HEK293 (cell line): Measurements from ENCODE around the gene TOM1L2.

Source experiments
- CTCF ChIA-PET: fragments of 350-600 bp; formaldehyde crosslinking; extraction: SDS; loops from one replicate; lab custom pipeline; 2021; ENCODE audit warnings: antibody characterized with exemption; lab: Yijun Ruan, JAX
- POLR2A ChIA-PET: fragments of 300-600 bp; formaldehyde crosslinking; extraction: SDS; loops from one replicate; lab custom pipeline; 2020; ENCODE audit warnings: antibody characterized with exemption, inconsistent platforms; lab: Yijun Ruan, JAX
- H3K27ac ChIP-seq: fragments of 200-500 bp; sonication (Bioruptor generic); 2 replicates; pipeline ENCODE4 v1.5.1; 2014; ENCODE audit warnings: low read depth, low read length, control low read depth, inconsistent platforms; ENCODE audit errors: extremely low read depth
- H3K36me3 ChIP-seq, 2 experiments: fragments of 200-500 bp in 1 of 2; sonication (Bioruptor generic) in 1 of 2; 1 replicate in 1 of 2; 2 replicates in 1 of 2; pipeline ENCODE4 v1.5.1; 2014 to 2017; ENCODE audit warnings: inconsistent platforms in 2 of 2, low read length in 2 of 2; ENCODE audit not compliant: control insufficient read depth in 2 of 2, insufficient read depth in 1 of 2
- H3K4me1 ChIP-seq: fragments of 200-500 bp; sonication (Bioruptor generic); 2 replicates; pipeline ENCODE4 v1.5.1; 2014; ENCODE audit warnings: mild to moderate bottlenecking, low read length, inconsistent platforms; ENCODE audit not compliant: control insufficient read depth, insufficient read depth
- H3K4me3 ChIP-seq: 2 replicates; pipeline ENCODE4 v1.5.1; 2011; ENCODE audit warnings: low read depth, mild to moderate bottlenecking, control low read depth, low read length, moderate library complexity
- H3K9me3 ChIP-seq: fragments of 200-500 bp; sonication (Bioruptor generic); 2 replicates; pipeline ENCODE4 v1.5.1; 2014; ENCODE audit warnings: low read depth, low read length, inconsistent platforms; ENCODE audit not compliant: control insufficient read depth, insufficient read depth
- MEIS1 ChIP-seq: sonication (generic); formaldehyde crosslinking; IDR thresholded peaks from 2 replicates; pipeline ENCODE4 v1.8.1; 2022; ENCODE audit warnings: missing genetic modification reagents, mild to moderate bottlenecking, borderline replicate concordance
- PRDM2 ChIP-seq: fragments of 450-650 bp; formaldehyde crosslinking; IDR thresholded peaks from 2 replicates; pipeline ENCODE4 v1.5.1; 2016; ENCODE audit warnings: missing biosample characterization, missing genetic modification characterization, borderline replicate concordance
- PRDM6 ChIP-seq: fragments of 450-650 bp; formaldehyde crosslinking; IDR thresholded peaks from 2 replicates; pipeline ENCODE4 v1.5.1; 2017; ENCODE audit warnings: missing biosample characterization, missing genetic modification characterization
- RBAK ChIP-seq: fragments of 450-650 bp; formaldehyde crosslinking; IDR thresholded peaks from 2 replicates; pipeline ENCODE4 v1.5.1; 2016; ENCODE audit warnings: missing biosample characterization, missing genetic modification characterization
- TCF7L2 ChIP-seq: IDR thresholded peaks from 2 replicates; pipeline ENCODE4 v1.6.1; 2011; ENCODE audit warnings: low read depth, mild to moderate bottlenecking, inconsistent platforms, low read length, moderate library complexity, borderline replicate concordance
- ZBTB48 ChIP-seq: fragments of 450-650 bp; formaldehyde crosslinking; IDR thresholded peaks from 2 replicates; pipeline ENCODE4 v1.5.1; 2016; ENCODE audit warnings: missing biosample characterization, missing genetic modification characterization
- ZFP37 ChIP-seq: fragments of 450-650 bp; formaldehyde crosslinking; IDR thresholded peaks from 2 replicates; pipeline ENCODE4 v1.5.1; 2016; ENCODE audit warnings: missing biosample characterization, missing genetic modification characterization
- ZNF18 ChIP-seq: fragments of 450-650 bp; formaldehyde crosslinking; IDR thresholded peaks from 2 replicates; pipeline ENCODE4 v1.5.1; 2016; ENCODE audit warnings: missing biosample characterization, missing genetic modification characterization
- ZNF26 ChIP-seq: fragments of 450-650 bp; formaldehyde crosslinking; IDR thresholded peaks from 2 replicates; pipeline ENCODE4 v1.5.1; 2016; ENCODE audit warnings: missing biosample characterization, missing genetic modification characterization
- ZNF366 ChIP-seq: fragments of 450-650 bp; formaldehyde crosslinking; conservative IDR thresholded peaks from 2 replicates; pipeline ENCODE4 v1.5.1; 2016; ENCODE audit warnings: missing biosample characterization, missing genetic modification characterization
- ZNF394 ChIP-seq: fragments of 450-650 bp; formaldehyde crosslinking; IDR thresholded peaks from 2 replicates; pipeline ENCODE4 v1.5.1; 2016; ENCODE audit warnings: missing biosample characterization, missing genetic modification characterization, mild to moderate bottlenecking, moderate library complexity, borderline replicate concordance
- ZNF518A ChIP-seq: fragments of 450-650 bp; formaldehyde crosslinking; conservative IDR thresholded peaks from 2 replicates; pipeline ENCODE4 v1.5.1; 2016; ENCODE audit warnings: low read depth, missing biosample characterization, missing genetic modification characterization
- ZNF530 ChIP-seq: fragments of 450-650 bp; formaldehyde crosslinking; IDR thresholded peaks from 2 replicates; pipeline ENCODE4 v1.5.1; 2016; ENCODE audit warnings: low read depth, missing biosample characterization, missing genetic modification characterization
- ZNF677 ChIP-seq: fragments of 450-650 bp; IDR thresholded peaks from 2 replicates; pipeline ENCODE4 v1.5.0; 2018; ENCODE audit warnings: missing biosample characterization, mild to moderate bottlenecking, missing genetic modification characterization, moderate library complexity
- ZNF701 ChIP-seq: fragments of 450-650 bp; formaldehyde crosslinking; IDR thresholded peaks from 2 replicates; pipeline ENCODE4 v1.5.1; 2016; ENCODE audit warnings: missing biosample characterization, missing genetic modification characterization
- ZNF704 ChIP-seq: fragments of 450-650 bp; formaldehyde crosslinking; IDR thresholded peaks from 2 replicates; pipeline ENCODE4 v1.5.1; 2016; ENCODE audit warnings: missing biosample characterization, missing genetic modification characterization
- ZSCAN23 ChIP-seq: fragments of 450-650 bp; formaldehyde crosslinking; IDR thresholded peaks from 2 replicates; pipeline ENCODE4 v1.5.1; 2016; ENCODE audit warnings: missing biosample characterization, missing genetic modification characterization

TOM1L2 gene

GRCh38 chr17:17950347-17950746 lies 21.9 kb downstream of the TOM1L2 start:
- no peak overlapping the region for H3K4me3 ChIP-seq
- H3K36me3 ChIP-seq = no peaks in the 10 kb centered on the region; a peak in 1 of 3 replicates
- no peak for TF ChIP-seq MEIS1 (CRISPR knock-in tag)
- no peak for TF ChIP-seq TCF7L2
- TF ChIP-seq ZNF704 (tag by site-specific recombination) = no peak
- TF ChIP-seq ZNF677 = no peak
- no peak for TF ChIP-seq ZSCAN23
- no peak for TF ChIP-seq ZNF394 (tag by site-specific recombination)
- TF ChIP-seq PRDM6 (tag by site-specific recombination) = no peak
- no peak for TF ChIP-seq ZBTB48 (tag by site-specific recombination)
- no peak for TF ChIP-seq RBAK (tag by site-specific recombination)
- TF ChIP-seq ZNF530 (tag by site-specific recombination) = no peak
- no peak for TF ChIP-seq ZNF701 (tag by site-specific recombination)
- TF ChIP-seq ZNF366 = no peak
- TF ChIP-seq ZNF518A (tag by site-specific recombination) = no peak
- TF ChIP-seq ZNF26 (tag by site-specific recombination) = no peak
- ChIA-PET CTCF (no interaction called here), POLR2A (no interaction called here)
- no peaks in the 10 kb centered on the region for H3K9me3 ChIP-seq
- no peak overlapping the region for H3K27ac ChIP-seq
- peaks cover 6% of the 10 kb centered on the region; the same call in 1 of the 2 replicates for H3K4me1 ChIP-seq

GRCh38 chr17:17947966-17948365 lies 24.2 kb downstream of the TOM1L2 start:
- Histone ChIP-seq H3K36me3 (no peaks in the 10 kb centered on the region), H3K4me1 (peaks cover 19% of the 10 kb centered on the region), H3K9me3 (no peaks in the 10 kb centered on the region), H3K27ac (no peak overlapping the region), H3K4me3 (no peak overlapping the region)
- ChIA-PET CTCF (interaction anchor here (0.7 to 8.4 kb wide), 3 partner anchors 21 to 775 kb away, joined by 3 to 59 read pairs (median 3); no protein-coding TSS in a partner anchor), POLR2A (interaction anchor here (1.0 kb wide), 1 partner anchor 24 kb away, joined by 3 read pairs; the partner anchor contains the start of genes DRC3 and TOM1L2)
- TF ChIP-seq ZNF18 = no peak
- no peak for TF ChIP-seq PRDM2 (tag by site-specific recombination)
- TF ChIP-seq ZFP37 = no peak
